ENCODE results near the gene PRUNE2.
"Not testable (repeated sequence)": the region's sequence is repeated elsewhere in the genome, so short reads cannot be mapped to it uniquely, and the experiment has no call there.

PRUNE2 gene

GRCh38 chr9:76905791-76906646 lies at the start of gene PRUNE2:
Gene PRUNE2 (minus strand): TSS chr9:76906114. CDS start chr9:76905963, 151 bp downstream.
- peak; percentile 76 for DNase-seq (ENCODE audit: low read depth)

GRCh38 chr9:76955406-76955805 lies 49.5 kb upstream of the PRUNE2 start:
- DNase-seq (ENCODE audit: low read depth) = not testable (repeated sequence)

- no peak for DNase-seq (ENCODE audit: low read depth)
Measured at GRCh38 chr9:76949865-76950264, 44.0 kb upstream of the PRUNE2 start.

GRCh38 chr9:76944011-76944410 lies 38.1 kb upstream of the PRUNE2 start:
- no peak for DNase-seq (ENCODE audit: low read depth)

GRCh38 chr9:76943054-76943453 lies 37.1 kb upstream of the PRUNE2 start:
- no peak for DNase-seq (ENCODE audit: low read depth)

- peak; percentile 12 for DNase-seq (ENCODE audit: low read depth)
Measured at GRCh38 chr9:76932757-76933156, 26.8 kb upstream of the PRUNE2 start.

GRCh38 chr9:76932265-76932664 lies 26.4 kb upstream of the PRUNE2 start:
- no peak for DNase-seq (ENCODE audit: low read depth)

- peak; percentile 44 for DNase-seq (ENCODE audit: low read depth)
Measured at GRCh38 chr9:76927540-76928240, 21.8 kb upstream of the PRUNE2 start.

GRCh38 chr9:76926846-76927245 lies 20.9 kb upstream of the PRUNE2 start:
- no peak for DNase-seq (ENCODE audit: low read depth)

- DNase-seq (ENCODE audit: low read depth) = peak; percentile 92
Measured at GRCh38 chr9:76926324-76926741, 20.4 kb upstream of the PRUNE2 start.

- no peak for DNase-seq (ENCODE audit: low read depth)
Measured at GRCh38 chr9:76921165-76921564, 15.3 kb upstream of the PRUNE2 start.

GRCh38 chr9:76917299-76917698 lies 11.4 kb upstream of the PRUNE2 start:
- no peak for DNase-seq (ENCODE audit: low read depth)

GRCh38 chr9:76916231-76916630 lies 10.3 kb upstream of the PRUNE2 start:
- no peak for DNase-seq (ENCODE audit: low read depth)

GRCh38 chr9:76913467-76913866 lies 7.6 kb upstream of the PRUNE2 start:
- DNase-seq (ENCODE audit: low read depth) = no peak

GRCh38 chr9:76912636-76913275 lies 6.8 kb upstream of the PRUNE2 start:
- DNase-seq (ENCODE audit: low read depth) = peak; percentile 78

- no peak for DNase-seq (ENCODE audit: low read depth)
Measured at GRCh38 chr9:76911971-76912370, 6.1 kb upstream of the PRUNE2 start.

GRCh38 chr9:76910861-76911260 lies 4.9 kb upstream of the PRUNE2 start:
- no peak for DNase-seq (ENCODE audit: low read depth)

- no peak for DNase-seq (ENCODE audit: low read depth)
Measured at GRCh38 chr9:76906647-76906975, 697 bp upstream of the PRUNE2 start.

- DNase-seq (ENCODE audit: low read depth) = no peak
Measured at GRCh38 chr9:76904661-76905457, 1.1 kb downstream of the PRUNE2 start.

- DNase-seq (ENCODE audit: low read depth) = no peak
Measured at GRCh38 chr9:76902395-76902794, 3.5 kb downstream of the PRUNE2 start.

- no peak for DNase-seq (ENCODE audit: low read depth)
Measured at GRCh38 chr9:76901801-76902200, 4.1 kb downstream of the PRUNE2 start.

- DNase-seq (ENCODE audit: low read depth) = no peak
Measured at GRCh38 chr9:76900884-76901440, 5.0 kb downstream of the PRUNE2 start.

Measured in EH (cell line).